HepG2 (cell line): Measurements from ENCODE around the gene TANGO6. TPM values are rescaled to one million over a fixed set of nuclear protein-coding genes. Genes with fewer than 3 reads are reported as not detected.

ENCODE experiments used
- ATAC-seq: fragments of 200-7000 bp; cut with Tn5 transposase; 3 replicates; pipeline ENCODE4 v1.9.1; 2020; ENCODE audit warnings: mild to moderate bottlenecking, moderate library complexity
- BruUV-seq: library from RNA; stranded (reverse); fragments of 400-500 nt; replicated peaks from 2 replicates; lab custom pipeline; 2021; lab: Mats Ljungman, UMichigan
- CTCF ChIA-PET: fragments of 300-600 bp; formaldehyde crosslinking; extraction: SDS; loops from one replicate; lab custom pipeline; 2021; ENCODE audit warnings: low total read pairs, inconsistent platforms, low intra/inter-chr PET ratio; lab: Yijun Ruan, JAX
- POLR2A ChIA-PET: fragments of 350-600 bp; sonication (Branson Sonifier 250); formaldehyde crosslinking; loops from one replicate; lab custom pipeline; 2020; ENCODE audit warnings: antibody characterized with exemption, inconsistent platforms; lab: Yijun Ruan, JAX
- DNase-seq: peaks from one replicate; pipeline ENCODE4 v3.0.0-alpha.2; 2015; ENCODE audit warnings: low spot score
- FAIRE-seq: peaks from 3 replicates; lab custom pipeline; 2011; peaks lifted over from hg19 to GRCh38; lab: Jason Lieb, UNC
- H2AFZ ChIP-seq: one replicate; pipeline ENCODE4 v1.6.1; 2011; ENCODE audit warnings: low read length, inconsistent platforms
- H3K27ac ChIP-seq: fragments of 300-600 bp; 3 replicates; pipeline ENCODE4 v1.8.0; 2011; ENCODE audit warnings: mixed run types, mild to moderate bottlenecking, mixed read lengths, low read length, inconsistent platforms; ENCODE audit not compliant: insufficient read depth; ENCODE audit errors: extremely low read length
- H3K27me3 ChIP-seq, 2 experiments: fragments of 200-600 bp in 1 of 2; 2 replicates in 1 of 2; 3 replicates in 1 of 2; pipeline versions ENCODE4 v1.6.0 to v1.8.0; 2011; ENCODE audit warnings: low read length in 2 of 2, mild to moderate bottlenecking in 2 of 2, moderate library complexity in 2 of 2, inconsistent platforms in 1 of 2; ENCODE audit not compliant: insufficient read depth in 2 of 2, control insufficient read depth in 1 of 2
- H3K36me3 ChIP-seq, 2 experiments: fragments of 200-600 bp in 1 of 2; replicated peaks in 1 of 2; 2 replicates in 1 of 2; 3 replicates in 1 of 2; pipeline versions ENCODE4 v1.5.1 to v1.8.0; 2011; ENCODE audit warnings: low read length in 2 of 2, inconsistent platforms in 1 of 2; ENCODE audit not compliant: insufficient read depth in 2 of 2, control insufficient read depth in 1 of 2
- H3K4me1 ChIP-seq: 2 replicates; pipeline ENCODE4 v1.5.1; 2012; ENCODE audit warnings: low read length, inconsistent platforms; ENCODE audit not compliant: insufficient read depth
- H3K4me2 ChIP-seq: 2 replicates; pipeline ENCODE4 v1.6.0; 2011; ENCODE audit warnings: low read depth, low read length, inconsistent platforms
- H3K4me3 ChIP-seq, 3 experiments: fragments of 200-600 bp in 1 of 3; sonication (generic), shearing (Covaris generic) in 1 of 3; replicated peaks in 1 of 3; 2 replicates each; pipeline ENCODE4 v1.5.1; 2011 to 2016; ENCODE audit warnings: low read length in 3 of 3, inconsistent platforms in 2 of 3, low read depth in 2 of 3, mild to moderate bottlenecking in 2 of 3, control low read depth in 1 of 3, mixed read lengths in 1 of 3; ENCODE audit not compliant: insufficient read depth in 1 of 3
- H3K79me2 ChIP-seq: one replicate; pipeline ENCODE4 v1.6.1; 2011; ENCODE audit warnings: low read length, inconsistent platforms; ENCODE audit not compliant: insufficient read depth
- H3K9ac ChIP-seq: 2 replicates; pipeline ENCODE4 v1.6.0; 2011; ENCODE audit warnings: mild to moderate bottlenecking, low read depth, low read length, inconsistent platforms; ENCODE audit not compliant: insufficient read depth
- H3K9me3 ChIP-seq: 2 replicates; pipeline ENCODE4 v1.5.1; 2012; ENCODE audit warnings: mild to moderate bottlenecking, low read length
- H4K20me1 ChIP-seq: 2 replicates; pipeline ENCODE4 v1.6.0; 2011; ENCODE audit warnings: inconsistent platforms, mild to moderate bottlenecking, low read length, moderate library complexity; ENCODE audit not compliant: insufficient read depth
- GABPB1 ChIP-seq: IDR thresholded peaks from 2 replicates; pipeline ENCODE4 v1.6.1; 2016; ENCODE audit warnings: mild to moderate bottlenecking, missing genetic modification reagents, moderate library complexity, missing compliant biosample characterization
- HMGA1 ChIP-seq: sonication (generic); formaldehyde crosslinking; conservative IDR thresholded peaks from 2 replicates; pipeline ENCODE4 v1.4.0; 2020; ENCODE audit warnings: missing genetic modification reagents
- HNRNPK ChIP-seq: fragments of 200-400 bp; formaldehyde crosslinking; IDR thresholded peaks from 2 replicates; pipeline ENCODE4 v1.6.1; 2018; ENCODE audit warnings: low read length, low read depth, moderate library complexity, mild to moderate bottlenecking; ENCODE audit not compliant: poor library complexity, severe bottlenecking
- MTA1 ChIP-seq: sonication (generic); formaldehyde crosslinking; IDR thresholded peaks from 2 replicates; pipeline ENCODE4 v1.4.0; 2020; ENCODE audit warnings: missing genetic modification reagents, mild to moderate bottlenecking, borderline replicate concordance
- SP140L ChIP-seq: sonication (generic); formaldehyde crosslinking; IDR thresholded peaks from 2 replicates; pipeline ENCODE4 v1.4.0; 2020; ENCODE audit warnings: missing genetic modification reagents, borderline replicate concordance
- ZNF550 ChIP-seq: sonication (generic); formaldehyde crosslinking; IDR thresholded peaks from 2 replicates; pipeline ENCODE4 v1.4.0; 2020; ENCODE audit warnings: mild to moderate bottlenecking, missing genetic modification reagents, borderline replicate concordance
- ZNF574 ChIP-seq: sonication (generic); formaldehyde crosslinking; IDR thresholded peaks from 2 replicates; pipeline ENCODE4 v1.4.0; 2020; ENCODE audit warnings: missing genetic modification reagents
- ZNF607 ChIP-seq: sonication (generic); formaldehyde crosslinking; IDR thresholded peaks from 2 replicates; pipeline ENCODE4 v1.5.1; 2020; ENCODE audit warnings: missing genetic modification reagents, mild to moderate bottlenecking, borderline replicate concordance
- ZNF704 ChIP-seq: sonication (generic); formaldehyde crosslinking; IDR thresholded peaks from 2 replicates; pipeline ENCODE4 v1.8.1; 2023; ENCODE audit warnings: mild to moderate bottlenecking, inconsistent platforms, moderate library complexity, missing genetic modification reagents, borderline replicate concordance
- WGBS: methylation state at CpG from one replicate; pipeline ENCODE4 v1.1.6; 2017; ENCODE audit warnings: low lambda C conversion rate; 5-methylcytosine and 5-hydroxymethylcytosine counted together
- in situ Hi-C: cut with HindIII; loops from 2 replicates; pipeline ENCODE4 v1.10.0; 2017; ENCODE audit warnings: low pct_unique_long_range_greater_than_20kb; ENCODE audit not compliant: extremely low pct_ligation_motif_present
- intact Hi-C: fragments of 100-400 bp; cut with micrococcal nuclease; formaldehyde crosslinking; loops from one replicate; pipeline ENCODE4 v1.10.0; 2022; ENCODE audit not compliant: unreplicated experiment
- polyA plus RNA-seq, 8 experiments: library from polyadenylated mRNA; depleted of rRNA in 3 of 8; stranded (reverse) in 7 of 8; unstranded in 1 of 8; fragments of >200 nt; fragmentation: Illumina TruSeq in 4 of 8; extraction: Trizol in 4 of 8; gene quantifications; 2 replicates each; pipeline versions ENCODE4 v1.2.1 to v1.2.3, GENCODE V29; 2011 to 2016; ENCODE audit warnings: low read depth in 4 of 8, missing spikeins in 1 of 8, mixed read lengths in 1 of 8; ENCODE audit not compliant: insufficient read depth in 1 of 8
- total RNA-seq, 5 experiments: library from RNA; depleted of rRNA; stranded (reverse); fragments of >200 nt; fragmentation: Illumina TruSeq; extraction: Trizol; gene quantifications; 2 replicates each; pipeline ENCODE4 v1.2.3, GENCODE V29; 2016; ENCODE audit warnings: low read depth in 1 of 5
- TF ChIP-seq, protein P1 (sequence below): sonication (generic); formaldehyde crosslinking; IDR thresholded peaks from 2 replicates; pipeline ENCODE4 v1.8.0; 2022; ENCODE audit warnings: missing genetic modification reagents, mild to moderate bottlenecking, inconsistent platforms, borderline replicate concordance
- TF ChIP-seq, protein P2 (sequence below): sonication (generic); formaldehyde crosslinking; IDR thresholded peaks from 2 replicates; pipeline ENCODE4; 2020; ENCODE audit warnings: missing genetic modification reagents, mild to moderate bottlenecking, borderline replicate concordance

The TANGO6 gene
- total and polyA plus RNA-seq, 2 of the 13 experiments (the other 11 are each of a cell fraction or from before 2014, with no cell fraction given), result 7.2 to 13.3 TPM

GRCh38 chr16:68835970-68836369 is 7.4 kb upstream of the TANGO6 start:
- BruUV-seq, result no TSS peak

More at GRCh38 chr16:68835970-68836369, 7.4 kb upstream of the TANGO6 start:
- intact Hi-C loops, result no loop called here
- no peaks in the 10 kb centered on the region for H3K4me1 ChIP-seq
- FAIRE-seq (no peak), DNase-seq (no peak), ATAC-seq (no peak)
- ChIA-PET POLR2A (no interaction called here), CTCF (no interaction called here)
- H3K4me2 ChIP-seq, result no peak overlapping the region
- H4K20me1 ChIP-seq, result no peaks in the 10 kb centered on the region
- TF ChIP-seq, protein P1, sequence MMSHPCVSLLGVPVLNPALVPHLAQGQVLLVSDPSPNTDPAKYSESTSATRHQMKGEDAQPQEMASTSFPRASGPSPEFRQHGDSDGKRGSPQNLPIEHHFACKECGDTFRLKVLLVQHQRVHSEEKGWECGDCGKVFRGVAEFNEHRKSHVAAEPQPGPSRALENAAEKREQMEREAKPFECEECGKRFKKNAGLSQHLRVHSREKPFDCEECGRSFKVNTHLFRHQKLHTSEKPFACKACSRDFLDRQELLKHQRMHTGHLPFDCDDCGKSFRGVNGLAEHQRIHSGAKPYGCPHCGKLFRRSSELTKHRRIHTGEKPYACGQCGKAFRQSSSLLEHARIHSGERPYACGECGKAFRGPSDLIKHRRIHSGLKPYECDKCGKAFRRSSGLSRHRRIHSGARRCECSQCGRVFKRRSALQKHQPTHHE (CRISPR knock-in tag), result no peak
- TF ChIP-seq ZNF704 (CRISPR knock-in tag) (no peak), ZNF550 (CRISPR knock-in tag) (no peak), ZNF607 (no peak), SP140L (CRISPR knock-in tag) (no peak), MTA1 (no peak), HMGA1 (CRISPR knock-in tag) (no peak), GABPB1 (CRISPR knock-in tag) (no peak), HNRNPK (no peak), ZNF574 (no peak)
- TF ChIP-seq, protein P2, sequence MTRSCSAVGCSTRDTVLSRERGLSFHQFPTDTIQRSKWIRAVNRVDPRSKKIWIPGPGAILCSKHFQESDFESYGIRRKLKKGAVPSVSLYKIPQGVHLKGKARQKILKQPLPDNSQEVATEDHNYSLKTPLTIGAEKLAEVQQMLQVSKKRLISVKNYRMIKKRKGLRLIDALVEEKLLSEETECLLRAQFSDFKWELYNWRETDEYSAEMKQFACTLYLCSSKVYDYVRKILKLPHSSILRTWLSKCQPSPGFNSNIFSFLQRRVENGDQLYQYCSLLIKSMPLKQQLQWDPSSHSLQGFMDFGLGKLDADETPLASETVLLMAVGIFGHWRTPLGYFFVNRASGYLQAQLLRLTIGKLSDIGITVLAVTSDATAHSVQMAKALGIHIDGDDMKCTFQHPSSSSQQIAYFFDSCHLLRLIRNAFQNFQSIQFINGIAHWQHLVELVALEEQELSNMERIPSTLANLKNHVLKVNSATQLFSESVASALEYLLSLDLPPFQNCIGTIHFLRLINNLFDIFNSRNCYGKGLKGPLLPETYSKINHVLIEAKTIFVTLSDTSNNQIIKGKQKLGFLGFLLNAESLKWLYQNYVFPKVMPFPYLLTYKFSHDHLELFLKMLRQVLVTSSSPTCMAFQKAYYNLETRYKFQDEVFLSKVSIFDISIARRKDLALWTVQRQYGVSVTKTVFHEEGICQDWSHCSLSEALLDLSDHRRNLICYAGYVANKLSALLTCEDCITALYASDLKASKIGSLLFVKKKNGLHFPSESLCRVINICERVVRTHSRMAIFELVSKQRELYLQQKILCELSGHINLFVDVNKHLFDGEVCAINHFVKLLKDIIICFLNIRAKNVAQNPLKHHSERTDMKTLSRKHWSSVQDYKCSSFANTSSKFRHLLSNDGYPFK, result no peak
- no peaks in the 10 kb centered on the region; a peak in 1 of 5 replicates for H3K27me3 ChIP-seq
- 66% methylated on average over 5 of the region's 5 CpGs for WGBS
- H2AFZ ChIP-seq, result no peak overlapping the region
- H3K9ac ChIP-seq, result no peak overlapping the region
- no peak overlapping the region for H3K27ac ChIP-seq
- no peak overlapping the region for H3K4me3 ChIP-seq
- no peaks in the 10 kb centered on the region for H3K36me3 ChIP-seq
- in situ Hi-C loops, result no loop called here
- H3K9me3 ChIP-seq, result no peaks in the 10 kb centered on the region
- H3K79me2 ChIP-seq, result no peaks in the 10 kb centered on the region
